Common myeloid progenitor, CD34-positive (primary cell): ENCODE results near the gene AGER.
"Not testable (repeated sequence)": the region's sequence is repeated elsewhere in the genome, so short reads cannot be mapped to it uniquely, and the experiment has no call there.

ENCODE experiments used
- CTCF ChIA-PET: fragments of 350-600 bp; sonication (Branson Sonifier 250); formaldehyde crosslinking; loops from one replicate; lab custom pipeline; 2021; ENCODE audit warnings: antibody characterized with exemption; lab: Charles Lee
- POLR2A ChIA-PET: fragments of 350-600 bp; sonication (Branson Sonifier 250); formaldehyde crosslinking; loops from one replicate; lab custom pipeline; 2021; ENCODE audit warnings: antibody characterized with exemption; lab: Charles Lee
- DNase-seq, 3 donors: peaks; one replicate each; pipeline versions ENCODE4 v3.0.0 to v3.0.0-alpha.2; 2013
- H3K27ac ChIP-seq, 2 experiments: 1 replicate in 1 of 2; 2 replicates in 1 of 2; pipeline ENCODE4 v1.7.0; 2013; ENCODE audit warnings: inconsistent platforms in 2 of 2, low read length in 2 of 2, mild to moderate bottlenecking in 2 of 2, low read depth in 1 of 2, moderate library complexity in 1 of 2; ENCODE audit not compliant: severe bottlenecking in 2 of 2, insufficient read depth in 1 of 2, poor library complexity in 1 of 2
- H3K27me3 ChIP-seq, 5 experiments: replicated peaks in 2 of 5; 1 replicate in 3 of 5; 2 replicates in 2 of 5; pipeline versions ENCODE4 v1.6.1 to v1.7.0; 2013; ENCODE audit warnings: low read length in 4 of 5, mild to moderate bottlenecking in 2 of 5, moderate library complexity in 2 of 5, inconsistent platforms in 1 of 5; ENCODE audit not compliant: insufficient read depth in 5 of 5, control insufficient read depth in 4 of 5
- H3K36me3 ChIP-seq, 4 experiments: 1 replicate in 2 of 4; 2 replicates in 2 of 4; pipeline versions ENCODE4 v1.6.1 to v1.7.0; 2013; ENCODE audit warnings: low read length in 3 of 4, control low read depth in 1 of 4, mild to moderate bottlenecking in 1 of 4; ENCODE audit not compliant: control insufficient read depth in 4 of 4, insufficient read depth in 4 of 4
- H3K4me1 ChIP-seq, 4 experiments: 1 replicate in 3 of 4; 2 replicates in 1 of 4; pipeline versions ENCODE4 v1.6.1 to v1.7.1; 2013; ENCODE audit warnings: low read length in 3 of 4, mild to moderate bottlenecking in 3 of 4, control low read depth in 1 of 4, inconsistent platforms in 1 of 4, moderate library complexity in 1 of 4; ENCODE audit not compliant: control insufficient read depth in 4 of 4, insufficient read depth in 4 of 4; ENCODE audit errors: control extremely low read depth in 1 of 4
- H3K4me3 ChIP-seq, 7 experiments: 1 replicate in 4 of 7; 2 replicates in 3 of 7; pipeline versions ENCODE4 v1.5.1 to v1.7.0; 2013; ENCODE audit warnings: mild to moderate bottlenecking in 7 of 7, low read length in 6 of 7, moderate library complexity in 6 of 7, inconsistent platforms in 2 of 7, low read depth in 2 of 7, control low read depth in 1 of 7; ENCODE audit not compliant: insufficient read depth in 4 of 7, control insufficient read depth in 1 of 7; ENCODE audit errors: extremely low read depth in 1 of 7
- H3K9me3 ChIP-seq, 5 experiments: 1 replicate in 4 of 5; 2 replicates in 1 of 5; pipeline versions ENCODE4 v1.6.1 to v1.7.1; 2013; ENCODE audit warnings: low read length in 4 of 5, mild to moderate bottlenecking in 2 of 5, inconsistent platforms in 1 of 5, low read depth in 1 of 5, moderate library complexity in 1 of 5; ENCODE audit not compliant: control insufficient read depth in 4 of 5, insufficient read depth in 2 of 5; ENCODE audit errors: control extremely low read depth in 1 of 5
- WGBS: methylation state at CpG from one replicate; pipeline ENCODE4 v1.1.5; 2013; ENCODE audit not compliant: insufficient coverage; 5-methylcytosine and 5-hydroxymethylcytosine counted together

AGER gene

GRCh38 chr6:32211432-32211831, 27.4 kb upstream of the AGER start:
- H3K27me3 ChIP-seq, H3K4me1 ChIP-seq, POLR2A ChIA-PET, DNase-seq, H3K27ac ChIP-seq, H3K4me3 ChIP-seq, H3K9me3 ChIP-seq, H3K36me3 ChIP-seq: not testable (repeated sequence)
- CTCF ChIA-PET: interaction anchor here (0.8 to 1.7 kb wide), 2 partner anchors 24 to 616 kb away, joined by 3 read pairs; no protein-coding TSS in a partner anchor
- 100% methylated on average over 1 of the region's 4 CpGs for WGBS

- DNase-seq: no peak
- no peak overlapping the region for H3K27ac ChIP-seq
- WGBS: 96% methylated on average over 5 of the region's 5 CpGs
- peaks cover 0 to 6% (median 4%) of the 10 kb centered on the region in 4 experiments for H3K4me1 ChIP-seq
- CTCF ChIA-PET: interaction anchor here (1.8 kb wide), 1 partner anchor 15 kb away, joined by 4 read pairs; no protein-coding TSS in a partner anchor
- no peaks in the 10 kb centered on the region for H3K27me3 ChIP-seq
- H3K36me3 ChIP-seq: no peaks in the 10 kb centered on the region
- no peaks in the 10 kb centered on the region for H3K9me3 ChIP-seq
- POLR2A ChIA-PET: no interaction called here
- H3K4me3 ChIP-seq: no peak overlapping the region
Observed at GRCh38 chr6:32210191-32210601, 26.1 kb upstream of the AGER start.

GRCh38 chr6:32208996-32209395, 24.9 kb upstream of the AGER start:
- POLR2A ChIA-PET: interaction anchor here (1.3 kb wide), 1 partner anchor 10 kb away, joined by 3 read pairs; no protein-coding TSS in a partner anchor
- WGBS: 100% methylated on average over 1 of the region's 1 CpG

GRCh38 chr6:32204268-32204715, 20.2 kb upstream of the AGER start:
- no peak for DNase-seq
- Histone ChIP-seq H3K27me3 (no peaks in the 10 kb centered on the region), H3K9me3 (no peaks in the 10 kb centered on the region), H3K36me3 (no peaks in the 10 kb centered on the region), H3K4me3 (no peak overlapping the region), H3K4me1 (no peaks in the 10 kb centered on the region), H3K27ac (no peak overlapping the region)
- ChIA-PET CTCF (interaction anchor here (1.0 to 1.3 kb wide), 2 partner anchors 11 to 88 kb away, joined by 3 to 4 read pairs; no protein-coding TSS in a partner anchor), POLR2A (no interaction called here)
- WGBS: 96% methylated on average over 3 of the region's 3 CpGs

More at GRCh38 chr6:32208996-32209395, 24.9 kb upstream of the AGER start:
- no peak overlapping the region for H3K4me3 ChIP-seq
- H3K9me3 ChIP-seq: no peaks in the 10 kb centered on the region
- no peaks in the 10 kb centered on the region for H3K27me3 ChIP-seq
- no peak for DNase-seq
- CTCF ChIA-PET: interaction anchor here (1.8 kb wide), 1 partner anchor 13 kb away, joined by 4 read pairs; no protein-coding TSS in a partner anchor
- H3K36me3 ChIP-seq: no peaks in the 10 kb centered on the region
- peaks cover 0 to 4% (median 2%) of the 10 kb centered on the region in 4 experiments for H3K4me1 ChIP-seq
- H3K27ac ChIP-seq: no peak overlapping the region

- no peak overlapping the region for H3K27ac ChIP-seq
- no peaks in the 10 kb centered on the region for H3K4me1 ChIP-seq
- ChIA-PET CTCF (interaction anchor here (1.0 to 1.4 kb wide), 3 partner anchors 12 to 87 kb away, joined by 3 to 4 read pairs (median 3); no protein-coding TSS in a partner anchor), POLR2A (no interaction called here)
- H3K9me3 ChIP-seq: no peaks in the 10 kb centered on the region
- WGBS: 92% methylated on average over 9 of the region's 9 CpGs
- no peaks in the 10 kb centered on the region for H3K27me3 ChIP-seq
- no peak for DNase-seq
- H3K4me3 ChIP-seq: no peak overlapping the region
- H3K36me3 ChIP-seq: no peaks in the 10 kb centered on the region
Observed at GRCh38 chr6:32203426-32204267, 19.6 kb upstream of the AGER start.

GRCh38 chr6:32202186-32202585, 18.1 kb upstream of the AGER start:
- Histone ChIP-seq H3K36me3 (no peaks in the 10 kb centered on the region), H3K27ac (no peak overlapping the region), H3K27me3 (no peaks in the 10 kb centered on the region), H3K4me3 (no peak overlapping the region), H3K4me1 (peaks cover 0 to 5% (median 3%) of the 10 kb centered on the region in 4 experiments), H3K9me3 (no peaks in the 10 kb centered on the region)
- CTCF ChIA-PET: interaction anchor here (1.1 to 1.4 kb wide), 2 partner anchors 27 to 54 kb away, joined by 3 read pairs; no protein-coding TSS in a partner anchor
- DNase-seq: no peak
- WGBS: 93% methylated on average over 9 of the region's 9 CpGs
- POLR2A ChIA-PET: no interaction called here
